Activated naive CD4-positive, alpha-beta T cell (primary cell): Measurements from ENCODE around the gene MET.

Experiments
- DNase-seq, 4 experiments: peaks; one replicate each; lab custom pipeline; 2025; lab: John Stamatoyannopoulos, UW

The MET gene

GRCh38 chr7:116785843-116786242, 113.8 kb downstream of the MET start:
- DNase-seq: no peak

GRCh38 chr7:116786791-116787443, 114.9 kb downstream of the MET start:
- DNase-seq: no peak

GRCh38 chr7:116787881-116788280, 115.9 kb downstream of the MET start:
- DNase-seq: no peak

GRCh38 chr7:116788572-116789197, 116.7 kb downstream of the MET start:
- DNase-seq: no peak

- no peak for DNase-seq
These were observed 118.0 kb downstream of the MET start for GRCh38 chr7:116790025-116790424.

- no peak for DNase-seq
These were observed 120.8 kb downstream of the MET start for GRCh38 chr7:116792813-116793212.

GRCh38 chr7:116793795-116794340, 121.9 kb downstream of the MET start:
- no peak for DNase-seq

GRCh38 chr7:116796471-116796870, 124.5 kb downstream of the MET start:
- no peak for DNase-seq

GRCh38 chr7:116797612-116798011, 125.6 kb downstream of the MET start:
- no peak for DNase-seq

GRCh38 chr7:116798232-116798631, 126.2 kb downstream of the MET start:
- DNase-seq: no peak

- no peak for DNase-seq
These were observed 127.9 kb downstream of the MET start for GRCh38 chr7:116799916-116800315.

- no peak for DNase-seq
These were observed 128.6 kb downstream of the MET start for GRCh38 chr7:116800594-116800993.

GRCh38 chr7:116801092-116801710, 129.2 kb downstream of the MET start:
- no peak for DNase-seq

GRCh38 chr7:116802144-116802745, 130.2 kb downstream of the MET start:
- no peak for DNase-seq

- DNase-seq: no peak
These were observed 130.8 kb downstream of the MET start for GRCh38 chr7:116802746-116803152.

- DNase-seq: no peak
These were observed 132.5 kb downstream of the MET start for GRCh38 chr7:116804471-116804870.

- DNase-seq: no peak
These were observed 133.1 kb downstream of the MET start for GRCh38 chr7:116805100-116805544.

- DNase-seq: no peak
These were observed 134.3 kb downstream of the MET start for GRCh38 chr7:116806046-116806944.

GRCh38 chr7:116807011-116807560, 135.1 kb downstream of the MET start:
- DNase-seq: no peak

GRCh38 chr7:116809636-116810266, 137.8 kb downstream of the MET start:
- no peak for DNase-seq
